ENCODE data around the gene HNRNPA3.

GRCh38 chr2:177251165-177251542 lies 38.6 kb downstream of the HNRNPA3 start:
- TF ChIP-seq CTCF (optimal IDR thresholded peaks at IDR 0.05 in 1 of 3, IDR thresholded peaks at IDR 0.05 in 1 of 3, conservative IDR thresholded peaks at IDR 0.05 in 1 of 3; ENCODE audit: extremely low read depth in 1 of 3, insufficient read depth in 2 of 3, low read length in 3 of 3) = no peak
- TF ChIP-seq EZH2 (IDR thresholded peaks at IDR 0.05; ENCODE audit: low read length) = no peak
